SK-N-SH treated with all-trans-retinoic acid at 6 μM for 48 hours (cell line): Measurements from ENCODE around the gene RAD51B.

ENCODE experiments used
- BACH2 ChIP-seq: fragments of 250-450 bp; sonication (Bioruptor Pico); IDR thresholded peaks from 2 replicates; pipeline ENCODE4 v1.9.0; 2021; ENCODE audit warnings: mild to moderate bottlenecking, borderline replicate concordance
- CREB5 ChIP-seq: fragments of 250-450 bp; sonication (Bioruptor Pico); IDR thresholded peaks from 2 replicates; pipeline ENCODE4 v1.5.1; 2020; ENCODE audit warnings: low read depth, mild to moderate bottlenecking, moderate library complexity
- RARB ChIP-seq: fragments of 250-450 bp; sonication (Bioruptor Pico); IDR thresholded peaks from 2 replicates; pipeline ENCODE4 v1.8.0; 2021; ENCODE audit warnings: mild to moderate bottlenecking, moderate library complexity
- SNAI2 ChIP-seq: fragments of 250-450 bp; sonication (Bioruptor Pico); IDR thresholded peaks from 2 replicates; pipeline ENCODE4 v1.5.0; 2020; ENCODE audit warnings: mild to moderate bottlenecking, moderate library complexity
- ZNF565 ChIP-seq: fragments of 450-650 bp; formaldehyde crosslinking; conservative IDR thresholded peaks from 2 replicates; pipeline ENCODE4 v1.5.0; 2020; ENCODE audit warnings: low read depth, mild to moderate bottlenecking, moderate library complexity
- TF ChIP-seq, protein P1 (sequence below): fragments of 250-450 bp; sonication (Bioruptor Pico); IDR thresholded peaks from 2 replicates; pipeline ENCODE4 v1.5.1; 2021; ENCODE audit warnings: mild to moderate bottlenecking, moderate library complexity

- no peak for TF ChIP-seq BACH2 (CRISPR knock-in tag)
- TF ChIP-seq ZNF565 (CRISPR knock-in tag) = no peak
- TF ChIP-seq CREB5 (CRISPR knock-in tag) = no peak
- TF ChIP-seq RARB (CRISPR knock-in tag) = no peak
- no peak for TF ChIP-seq SNAI2 (CRISPR knock-in tag)
- TF ChIP-seq, protein P1, sequence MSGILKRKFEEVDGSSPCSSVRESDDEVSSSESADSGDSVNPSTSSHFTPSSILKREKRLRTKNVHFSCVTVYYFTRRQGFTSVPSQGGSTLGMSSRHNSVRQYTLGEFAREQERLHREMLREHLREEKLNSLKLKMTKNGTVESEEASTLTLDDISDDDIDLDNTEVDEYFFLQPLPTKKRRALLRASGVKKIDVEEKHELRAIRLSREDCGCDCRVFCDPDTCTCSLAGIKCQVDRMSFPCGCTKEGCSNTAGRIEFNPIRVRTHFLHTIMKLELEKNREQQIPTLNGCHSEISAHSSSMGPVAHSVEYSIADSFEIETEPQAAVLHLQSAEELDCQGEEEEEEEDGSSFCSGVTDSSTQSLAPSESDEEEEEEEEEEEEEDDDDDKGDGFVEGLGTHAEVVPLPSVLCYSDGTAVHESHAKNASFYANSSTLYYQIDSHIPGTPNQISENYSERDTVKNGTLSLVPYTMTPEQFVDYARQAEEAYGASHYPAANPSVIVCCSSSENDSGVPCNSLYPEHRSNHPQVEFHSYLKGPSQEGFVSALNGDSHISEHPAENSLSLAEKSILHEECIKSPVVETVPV (CRISPR knock-in tag) = no peak
Measured at GRCh38 chr14:68082698-68083291, 263.2 kb downstream of the RAD51B start.
